HG03558 (cell line): ENCODE data around the gene KCNK2.
"Not testable (repeated sequence)": the region's sequence is repeated elsewhere in the genome, so short reads cannot be mapped to it uniquely, and the experiment has no call there.

Experiments
- ATAC-seq: cut with Tn5 transposase; IDR thresholded peaks from one replicate; pipeline ENCODE4 v1.9.1; 2021; ENCODE audit warnings: moderate number of reproducible peaks; ENCODE audit not compliant: unreplicated experiment; ENCODE audit errors: extremely low read depth

KCNK2 gene

DNA sequence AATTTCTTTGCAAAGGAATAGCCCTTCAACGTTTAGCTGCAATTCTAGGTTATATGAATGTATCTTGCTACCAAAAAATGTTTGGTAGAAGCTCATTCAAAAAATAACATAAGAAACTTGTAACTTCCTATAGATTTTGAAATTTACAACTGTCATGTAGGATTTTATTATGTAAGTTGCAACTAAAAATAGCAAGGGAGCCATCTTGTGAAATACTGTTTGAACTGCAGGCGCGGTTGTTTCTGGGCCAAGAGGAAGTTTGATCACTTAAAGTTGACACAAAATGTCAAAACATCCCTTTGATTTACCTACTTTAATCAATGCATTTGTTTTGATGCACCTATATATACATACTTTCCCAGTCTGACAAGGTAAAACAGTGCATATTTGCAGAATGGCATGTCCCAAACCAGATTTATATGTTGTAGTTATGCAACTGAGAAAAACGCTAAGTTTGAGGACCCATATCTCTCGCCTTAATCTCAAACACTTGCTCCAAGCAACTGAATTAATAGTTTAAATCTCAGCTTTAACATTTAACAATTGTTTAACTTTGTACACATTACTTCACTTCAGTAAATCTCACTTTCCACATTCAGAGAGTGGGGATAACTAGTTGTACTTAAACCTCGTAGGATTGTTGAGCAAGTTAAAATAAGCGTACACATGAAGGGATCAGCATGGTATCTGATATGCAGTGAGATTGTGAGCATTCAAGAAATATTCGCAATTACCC, 63.9 kb downstream of the KCNK2 start:
- ATAC-seq = no peak

GRCh38 chr1:215147024-215147423, 64.5 kb downstream of the KCNK2 start:
- ATAC-seq = no peak

- ATAC-seq = no peak
These were observed 69.5 kb downstream of the KCNK2 start for GRCh38 chr1:215151841-215152549.

- no peak for ATAC-seq
These were observed 73.7 kb downstream of the KCNK2 start for GRCh38 chr1:215156232-215156631.

DNA sequence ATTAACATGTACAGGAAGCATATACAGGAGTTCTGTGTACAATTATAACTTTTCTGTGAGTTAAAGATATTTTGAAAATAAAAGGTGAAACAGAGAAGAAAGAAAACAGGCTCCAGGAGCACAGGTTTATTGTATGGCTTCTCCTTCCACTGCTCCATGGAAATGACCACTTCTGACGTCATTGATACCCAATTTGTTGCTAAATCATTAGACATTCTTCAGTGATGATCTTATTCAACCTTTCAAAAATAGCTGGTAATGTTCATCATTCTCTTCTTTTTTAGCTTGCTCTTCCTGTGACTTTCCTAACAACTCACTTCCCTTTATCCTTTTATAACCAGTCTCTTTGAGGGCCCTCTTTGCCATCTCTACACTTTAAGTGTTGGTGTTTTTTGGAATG, 77.8 kb downstream of the KCNK2 start:
- ATAC-seq = no peak

GRCh38 chr1:215163144-215163543, 80.6 kb downstream of the KCNK2 start:
- ATAC-seq = not testable (repeated sequence)

DNA sequence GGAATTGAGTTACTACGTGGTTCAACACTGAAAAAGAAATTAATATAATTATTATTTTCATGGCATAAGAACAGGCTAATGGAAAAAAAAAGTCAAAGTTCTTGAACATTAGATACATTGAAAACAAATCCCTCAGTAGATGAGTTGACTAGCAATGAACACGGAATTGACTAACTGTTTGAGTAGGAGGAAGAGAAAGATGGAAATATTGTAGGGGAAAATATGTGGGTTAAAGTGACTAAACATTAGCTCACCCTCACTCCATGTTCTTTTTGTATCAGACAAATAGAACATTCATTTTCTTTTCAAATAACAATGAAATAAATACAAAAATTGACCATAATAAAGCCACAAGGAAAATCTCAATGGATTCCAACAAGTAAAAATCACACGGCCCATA, 84.3 kb downstream of the KCNK2 start:
- no peak for ATAC-seq

GRCh38 chr1:215181518-215181917, 99.0 kb downstream of the KCNK2 start:
- ATAC-seq = no peak

DNA sequence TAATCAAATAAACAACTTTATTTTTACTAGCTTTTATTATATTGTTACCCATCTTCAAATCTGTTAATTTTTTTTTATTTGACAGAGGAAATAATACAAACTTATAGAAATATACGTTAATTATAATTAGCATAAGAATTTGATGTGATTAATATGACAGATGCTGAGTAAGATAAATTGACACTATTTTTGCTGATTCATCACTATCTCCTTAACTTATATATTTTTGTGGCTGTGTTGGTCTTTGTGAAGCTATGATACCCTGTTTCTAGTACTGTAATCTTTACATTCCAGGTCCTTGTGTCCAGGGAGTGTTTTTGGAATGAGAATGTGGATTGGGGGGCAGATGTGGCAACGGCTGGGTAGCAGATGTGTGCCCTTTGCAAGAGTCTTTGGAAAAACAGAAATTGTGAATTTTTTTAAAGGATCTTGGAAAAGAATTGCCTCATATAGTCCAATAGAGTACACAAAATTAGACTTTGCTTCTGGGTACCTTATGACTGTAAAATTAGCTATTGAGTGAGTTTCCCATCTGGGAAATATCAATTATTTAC, 102.6 kb downstream of the KCNK2 start:
- ATAC-seq = no peak

GRCh38 chr1:215188302-215188950, 105.9 kb downstream of the KCNK2 start:
- ATAC-seq = no peak

- ATAC-seq = no peak
These were observed 109.8 kb downstream of the KCNK2 start for GRCh38 chr1:215192306-215192705.

GRCh38 chr1:215198021-215198420, 115.5 kb downstream of the KCNK2 start:
- no peak for ATAC-seq

GRCh38 chr1:215200121-215200520, 117.6 kb downstream of the KCNK2 start:
- no peak for ATAC-seq

- ATAC-seq = no peak
These were observed 118.7 kb downstream of the KCNK2 start for GRCh38 chr1:215201283-215201682.

- ATAC-seq = no peak
These were observed 120.3 kb downstream of the KCNK2 start for GRCh38 chr1:215202868-215203267.

DNA sequence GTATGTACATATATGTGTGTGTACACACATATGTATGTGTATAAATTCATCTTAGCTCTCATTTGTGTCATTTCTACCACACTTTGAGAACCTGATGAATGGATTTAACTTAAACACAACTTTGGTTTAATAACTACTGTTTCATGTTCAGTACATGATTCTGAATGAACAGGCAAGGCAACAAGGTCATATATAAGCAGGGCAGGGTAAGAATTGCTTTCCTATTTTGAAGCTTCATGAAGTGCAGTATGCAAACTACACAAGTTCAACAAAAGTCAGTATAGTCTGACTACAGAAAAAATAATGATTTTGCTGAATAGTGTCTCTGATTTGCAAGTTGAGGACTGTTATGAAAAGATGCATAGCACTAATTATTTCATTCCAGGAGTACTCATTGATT, 127.6 kb downstream of the KCNK2 start:
- ATAC-seq = no peak

DNA sequence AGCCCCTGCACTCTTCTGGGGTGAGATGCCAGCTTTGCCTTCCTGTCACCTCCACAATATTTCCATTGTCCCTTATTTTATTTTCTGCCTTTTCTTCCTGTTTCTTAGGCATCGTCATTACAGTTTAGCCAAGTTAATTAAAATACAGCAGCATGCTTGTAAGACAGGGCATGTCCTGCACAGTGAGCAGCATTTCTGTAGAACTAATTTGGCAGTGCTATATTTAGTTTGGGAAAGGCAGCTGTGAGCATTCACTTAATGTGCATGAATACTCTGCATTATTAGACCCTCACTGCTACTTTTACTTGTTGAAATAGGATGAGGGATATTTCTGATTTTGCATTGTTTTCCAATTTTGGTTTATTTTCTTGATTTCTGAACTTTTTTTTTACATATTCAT, 133.3 kb downstream of the KCNK2 start:
- no peak for ATAC-seq

- no peak for ATAC-seq
These were observed 136.8 kb downstream of the KCNK2 start for GRCh38 chr1:215219372-215219771.

DNA sequence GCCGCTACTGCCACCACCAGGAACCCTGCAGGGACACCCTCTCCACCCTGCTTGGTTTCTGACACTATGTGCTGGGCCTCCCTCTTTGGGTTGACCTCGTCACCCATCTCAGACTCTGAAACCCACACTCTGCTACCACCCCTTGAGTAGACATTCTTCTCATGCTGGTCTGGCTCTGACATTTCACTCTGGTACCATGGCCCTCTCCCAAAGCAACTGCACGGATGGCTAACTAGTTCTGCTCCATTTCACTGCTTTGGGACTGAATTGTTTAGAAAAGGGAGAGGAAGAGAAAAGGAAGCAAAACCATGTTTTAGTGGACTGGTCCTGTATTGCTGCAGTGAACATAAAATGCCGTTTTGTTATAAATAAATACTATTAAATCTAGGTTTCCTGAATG, 137.8 kb downstream of the KCNK2 start:
- no peak for ATAC-seq

DNA sequence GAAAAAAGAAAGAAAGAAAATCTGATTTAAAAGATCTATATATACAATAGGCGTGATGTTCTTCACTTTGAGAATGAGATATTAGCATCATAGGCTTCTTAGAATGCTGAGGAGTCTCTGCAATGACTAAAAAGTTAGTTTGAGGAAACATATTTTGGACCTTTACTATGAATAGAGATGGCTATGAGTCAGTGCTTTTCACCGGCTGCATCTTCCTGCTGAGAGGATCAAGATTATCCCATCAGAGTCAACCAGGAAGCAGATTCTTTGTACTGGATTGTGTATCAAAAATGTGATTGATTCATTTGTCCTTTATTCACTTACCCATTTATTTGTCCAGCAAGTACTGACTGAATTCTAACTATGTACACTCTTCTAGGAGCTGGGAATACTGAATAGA, 144.2 kb downstream of the KCNK2 start:
- no peak for ATAC-seq

GRCh38 chr1:215228193-215228592, 145.7 kb downstream of the KCNK2 start:
- no peak for ATAC-seq
